Measurements from ENCODE around the gene LOC128125822.
"Not testable (repeated sequence)": the region's sequence is repeated elsewhere in the genome, so short reads cannot be mapped to it uniquely, and the experiment has no call there.

The LOC128125822 gene

GRCh38 chr6:63582579-63583231, 10.4 kb downstream of the LOC128125822 start:
- no peak for DNase-seq (ENCODE audit: low spot score)

GRCh38 chr6:63584125-63584514, 11.8 kb downstream of the LOC128125822 start:
- no peak for DNase-seq (ENCODE audit: low spot score)

- DNase-seq (ENCODE audit: low spot score), result no peak
Observed at GRCh38 chr6:63584566-63584965, 12.3 kb downstream of the LOC128125822 start.

- not testable (repeated sequence) for DNase-seq (ENCODE audit: low spot score)
Observed at GRCh38 chr6:63585652-63586051, 13.4 kb downstream of the LOC128125822 start.

GRCh38 chr6:63589952-63590411, 17.7 kb downstream of the LOC128125822 start:
- no peak for DNase-seq (ENCODE audit: low spot score)

GRCh38 chr6:63592886-63593285, 20.6 kb downstream of the LOC128125822 start:
- no peak for DNase-seq (ENCODE audit: low spot score)

- DNase-seq (ENCODE audit: low spot score), result no peak
Observed at GRCh38 chr6:63597141-63598048, 25.1 kb downstream of the LOC128125822 start.

GRCh38 chr6:63598049-63599036, 26.1 kb downstream of the LOC128125822 start:
- DNase-seq (ENCODE audit: low spot score), result peak; percentile 40

GRCh38 chr6:63599243-63599642, 27.0 kb downstream of the LOC128125822 start:
- no peak for DNase-seq (ENCODE audit: low spot score)

GRCh38 chr6:63600136-63600535, 27.9 kb downstream of the LOC128125822 start:
- no peak for DNase-seq (ENCODE audit: low spot score)

- no peak for DNase-seq (ENCODE audit: low spot score)
Observed at GRCh38 chr6:63609231-63609630, 37.0 kb downstream of the LOC128125822 start.

GRCh38 chr6:63610944-63611343, 38.7 kb downstream of the LOC128125822 start:
- DNase-seq (ENCODE audit: low spot score), result no peak

- DNase-seq (ENCODE audit: low spot score), result no peak
Observed at GRCh38 chr6:63611560-63611959, 39.3 kb downstream of the LOC128125822 start.

- DNase-seq (ENCODE audit: low spot score), result no peak
Observed at GRCh38 chr6:63615590-63615989, 43.3 kb downstream of the LOC128125822 start.
